Natural killer cell treated with Interleukin-12 subunit alpha and Interleukin-12 subunit beta and Interleukin-15 and Interleukin-18, amount 100 ng/mL, for 72 hours (primary cell): ENCODE results near the gene KRTAP3-1. TPM values are rescaled to one million over a fixed set of nuclear protein-coding genes. Genes with fewer than 3 reads are reported as not detected.
A peak's percentile ranks its signal among the peaks of the same experiment; 100 is the strongest.
"Not testable (repeated sequence)": the region's sequence is repeated elsewhere in the genome, so short reads cannot be mapped to it uniquely, and the experiment has no call there.

Experiments used
- ATAC-seq, 2 donors: fragments of 150-1000 bp; cut with Tn5 transposase in 1 of 2; sonication (Bioruptor Pico), chemical (Tn5 transposase) in 1 of 2; 2 replicates each; pipeline ENCODE4 v1.10.0; 2021
- DNase-seq: peaks from one replicate; pipeline ENCODE4 v3.0.0; 2022; ENCODE audit warnings: low spot score
- H3K27ac Mint-ChIP-seq, 2 donors: 1 replicate in 1 of 2; 2 replicates in 1 of 2; pipeline ENCODE4 v1.8.0; 2022; ENCODE audit warnings: mixed read lengths in 2 of 2, mild to moderate bottlenecking in 1 of 2, moderate library complexity in 1 of 2
- H3K27me3 Mint-ChIP-seq, 2 donors: 1 replicate in 1 of 2; 2 replicates in 1 of 2; pipeline ENCODE4 v1.8.0; 2022; ENCODE audit warnings: mixed read lengths in 2 of 2
- H3K36me3 Mint-ChIP-seq: one replicate; pipeline ENCODE4 v1.8.0; 2022; ENCODE audit warnings: mixed read lengths
- H3K4me1 Mint-ChIP-seq, 2 donors: 1 replicate in 1 of 2; 2 replicates in 1 of 2; pipeline ENCODE4 v1.8.0; 2022; ENCODE audit warnings: low read depth in 2 of 2, mixed read lengths in 2 of 2, mild to moderate bottlenecking in 1 of 2
- H3K4me3 Mint-ChIP-seq: one replicate; pipeline ENCODE4 v1.8.0; 2022; ENCODE audit warnings: mixed read lengths
- H3K9me3 Mint-ChIP-seq: 2 replicates; pipeline ENCODE4 v1.8.0; 2022; ENCODE audit warnings: mixed read lengths
- total RNA-seq, 2 donors: library from RNA; stranded (reverse); gene quantifications; one replicate each; pipeline ENCODE4 v1.2.3, GENCODE V29; 2022

The KRTAP3-1 gene
- total RNA-seq, 2 donors from 2014 or later, result not detected

DNA sequence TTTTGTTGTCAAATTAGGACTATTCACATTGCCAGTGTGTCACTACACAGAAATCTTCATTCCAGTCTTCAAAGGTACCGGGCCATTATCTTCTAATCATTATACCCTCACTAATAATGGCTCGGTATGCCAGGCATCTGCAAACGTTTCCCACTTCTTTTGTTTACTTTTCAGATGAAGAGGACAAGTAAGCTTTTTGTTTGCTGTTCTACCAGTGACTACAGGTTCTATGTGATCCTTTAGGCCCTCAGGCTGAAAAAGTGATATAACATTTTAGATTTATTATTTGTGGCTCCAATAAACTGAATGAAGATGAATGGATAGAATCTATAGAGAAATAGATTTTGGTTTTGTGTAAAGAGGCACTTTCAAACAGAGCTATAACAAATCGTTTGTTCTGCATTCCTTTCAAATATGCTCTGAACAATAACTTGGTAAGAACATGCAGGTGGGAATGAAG, 403 bp upstream of the KRTAP3-1 start:
- DNase-seq, result no peak
- Mint-ChIP-seq H3K4me1 (no peaks in the 10 kb centered on the region), H3K27me3 (peaks cover 15 to 41% of the 10 kb centered on the region in 2 donors), H3K27ac (no peak overlapping the region), H3K36me3 (no peaks in the 10 kb centered on the region), H3K4me3 (no peak overlapping the region), H3K9me3 (no peaks in the 10 kb centered on the region)
- ATAC-seq, result no peak

DNA sequence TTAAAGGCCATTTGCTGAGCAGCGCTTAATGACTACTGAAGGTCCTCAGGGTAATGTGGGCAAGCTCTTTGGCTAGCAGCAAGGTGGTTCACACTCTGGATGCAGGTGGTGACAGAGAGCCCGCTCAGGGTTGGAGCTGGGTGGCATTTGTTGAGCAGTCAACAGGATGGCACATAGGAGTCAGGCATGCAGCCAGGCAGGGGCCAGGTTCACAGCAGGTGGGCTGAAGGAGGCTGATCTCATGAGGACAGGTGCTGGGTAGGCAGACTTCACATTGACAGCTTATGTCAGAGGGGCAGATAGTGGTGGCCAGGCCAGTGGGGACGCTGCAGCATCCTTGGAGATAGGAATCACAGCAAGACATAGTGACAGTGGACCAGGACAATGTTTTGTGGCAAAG, 4.5 kb downstream of the KRTAP3-1 start:
- Mint-ChIP-seq H3K9me3 (no peaks in the 10 kb centered on the region), H3K4me1 (no peaks in the 10 kb centered on the region), H3K36me3 (no peaks in the 10 kb centered on the region), H3K27me3 (peaks cover 19 to 49% of the 10 kb centered on the region in 2 donors), H3K4me3 (no peak overlapping the region), H3K27ac (no peak overlapping the region)
- ATAC-seq, result peak in 1 of 2 donors; percentile 36
- DNase-seq, result no peak

GRCh38 chr17:41003926-41004325, 5.0 kb downstream of the KRTAP3-1 start:
- H3K4me1 Mint-ChIP-seq, result no peaks in the 10 kb centered on the region
- H3K27me3 Mint-ChIP-seq, result peaks cover 22 to 52% of the 10 kb centered on the region in 2 donors
- H3K36me3 Mint-ChIP-seq, result no peaks in the 10 kb centered on the region
- H3K4me3 Mint-ChIP-seq, result no peak overlapping the region
- no peak for DNase-seq
- no peaks in the 10 kb centered on the region for H3K9me3 Mint-ChIP-seq
- no peak overlapping the region for H3K27ac Mint-ChIP-seq
- ATAC-seq, result no peak

GRCh38 chr17:41002814-41003213, 6.1 kb downstream of the KRTAP3-1 start:
- H3K36me3 Mint-ChIP-seq, result no peaks in the 10 kb centered on the region
- no peaks in the 10 kb centered on the region for H3K4me1 Mint-ChIP-seq
- DNase-seq (no peak), ATAC-seq (no peak)
- H3K9me3 Mint-ChIP-seq, result no peaks in the 10 kb centered on the region
- H3K4me3 Mint-ChIP-seq, result no peak overlapping the region
- H3K27me3 Mint-ChIP-seq, result peaks cover 24 to 52% of the 10 kb centered on the region in 2 donors
- H3K27ac Mint-ChIP-seq, result no peak overlapping the region

DNA sequence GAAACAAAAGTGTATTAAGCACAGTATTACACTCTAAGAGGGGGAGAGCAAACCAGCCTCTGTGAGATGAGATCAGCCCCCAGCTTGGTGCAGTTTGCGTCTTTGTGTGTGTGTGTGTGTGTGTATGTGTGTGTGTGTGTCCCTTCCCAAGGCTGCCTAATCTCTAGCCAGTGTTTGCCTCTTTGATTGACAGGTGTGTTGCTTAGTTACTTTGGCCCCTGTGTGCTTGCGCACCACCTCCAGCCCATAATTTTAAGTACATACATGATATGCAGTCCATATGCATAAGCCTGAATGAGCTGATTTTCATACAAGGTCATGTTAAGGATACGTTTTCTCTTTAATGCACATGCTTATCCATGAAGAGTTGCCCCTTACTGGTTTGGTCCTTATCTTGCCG, 7.1 kb downstream of the KRTAP3-1 start:
- Mint-ChIP-seq H3K27ac (no peak overlapping the region), H3K4me3 (no peak overlapping the region), H3K36me3 (no peaks in the 10 kb centered on the region), H3K9me3 (no peaks in the 10 kb centered on the region), H3K27me3 (peaks cover 33 to 59% of the 10 kb centered on the region in 2 donors), H3K4me1 (no peaks in the 10 kb centered on the region)
- no peak for DNase-seq
- ATAC-seq, result no peak

DNA sequence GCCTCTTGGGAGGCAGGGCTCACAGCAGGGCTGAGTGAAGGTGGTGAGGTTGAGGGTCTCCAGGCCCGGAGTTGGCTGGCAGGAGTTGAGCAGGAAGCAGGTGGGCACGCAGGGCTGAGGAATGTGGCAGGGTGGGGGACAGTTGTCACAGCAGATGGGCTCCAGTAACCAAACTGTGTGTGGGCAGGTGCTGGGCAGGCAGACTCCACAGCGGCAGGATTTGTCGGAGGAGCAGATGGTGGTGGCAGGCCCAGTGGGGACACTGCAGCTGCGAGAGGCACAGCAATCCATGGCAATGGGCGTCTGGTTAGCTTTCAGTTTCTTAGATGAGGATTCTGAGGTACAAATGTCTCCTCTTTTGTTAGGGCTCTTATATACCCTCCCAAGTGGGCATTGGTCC, 9.4 kb downstream of the KRTAP3-1 start, which contains the start of gene KRTAP3-2:
KRTAP3-2 (minus strand) TSS at position 344 of the 400 bp plus-strand sequence; CDS start at position 291, 53 bp downstream.
- DNase-seq, H3K9me3 Mint-ChIP-seq, H3K27ac Mint-ChIP-seq, H3K36me3 Mint-ChIP-seq, ATAC-seq, H3K4me1 Mint-ChIP-seq, H3K4me3 Mint-ChIP-seq: not testable (repeated sequence)
- peaks cover 42 to 70% of the 10 kb centered on the region in 2 donors for H3K27me3 Mint-ChIP-seq

DNA sequence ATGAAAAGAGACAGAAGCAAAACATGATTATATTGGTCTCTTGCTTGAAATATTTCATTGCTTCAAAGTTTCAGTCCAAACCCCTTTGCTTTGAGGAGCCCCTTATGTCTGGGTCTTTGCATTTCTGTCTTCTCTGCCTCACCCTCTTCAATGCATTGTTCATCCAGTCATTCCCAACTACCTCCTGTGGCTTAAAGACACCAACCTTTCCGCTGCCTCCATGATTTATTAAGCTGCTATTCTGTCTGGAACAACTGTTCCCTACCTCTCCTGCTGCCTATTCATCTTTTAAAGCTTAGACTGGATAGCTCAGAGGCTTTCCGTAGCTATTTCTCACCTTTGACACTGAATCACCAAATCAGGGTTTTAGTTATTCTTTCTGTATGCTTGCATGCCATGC, 11.6 kb downstream of the KRTAP3-1 start:
- ATAC-seq, result no peak
- Mint-ChIP-seq H3K9me3 (no peaks in the 10 kb centered on the region), H3K27me3 (peaks cover 44 to 65% of the 10 kb centered on the region in 2 donors), H3K36me3 (no peaks in the 10 kb centered on the region), H3K4me3 (no peak overlapping the region), H3K27ac (no peak overlapping the region), H3K4me1 (no peaks in the 10 kb centered on the region)
- DNase-seq, result no peak

DNA sequence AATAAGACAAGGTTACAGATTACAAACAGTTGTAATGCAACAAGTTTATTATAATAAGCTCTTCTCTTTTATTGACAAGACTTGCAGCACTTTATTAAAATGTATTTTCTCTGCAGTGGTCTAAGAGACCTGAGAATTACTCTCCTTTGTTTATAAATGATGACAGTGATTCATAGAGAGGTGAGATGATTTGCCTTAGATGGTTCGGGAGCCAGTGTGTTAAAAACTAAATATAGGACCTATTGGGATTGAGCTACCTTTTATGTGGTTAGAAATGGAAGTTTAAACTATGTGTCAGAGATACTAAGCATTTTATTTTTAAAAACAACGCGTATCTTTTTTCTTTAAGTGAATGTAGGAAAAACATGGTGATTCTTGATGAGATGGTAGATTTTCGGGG, 12.1 kb downstream of the KRTAP3-1 start:
- no peak for ATAC-seq
- Mint-ChIP-seq H3K36me3 (no peaks in the 10 kb centered on the region), H3K27me3 (peaks cover 43 to 65% of the 10 kb centered on the region in 2 donors)

GRCh38 chr17:40995116-40995515, 13.8 kb downstream of the KRTAP3-1 start:
- H3K9me3 Mint-ChIP-seq, result no peaks in the 10 kb centered on the region
- no peak overlapping the region for H3K4me3 Mint-ChIP-seq
- no peak overlapping the region for H3K27ac Mint-ChIP-seq
- ATAC-seq (no peak), DNase-seq (no peak)
- no peaks in the 10 kb centered on the region for H3K4me1 Mint-ChIP-seq
- peaks cover 43 to 64% of the 10 kb centered on the region in 2 donors for H3K27me3 Mint-ChIP-seq
- no peaks in the 10 kb centered on the region for H3K36me3 Mint-ChIP-seq

More for the DNA sequence above, 12.1 kb downstream of the KRTAP3-1 start:
- Mint-ChIP-seq H3K9me3 (no peaks in the 10 kb centered on the region), H3K4me1 (no peaks in the 10 kb centered on the region), H3K27ac (no peak overlapping the region), H3K4me3 (no peak overlapping the region)
- no peak for DNase-seq

GRCh38 chr17:40993839-40994238, 15.1 kb downstream of the KRTAP3-1 start, which contains the start of gene KRTAP3-3:
KRTAP3-3 (minus strand) TSS chr17:40994164; CDS start chr17:40994097, 67 bp downstream.
- no peaks in the 10 kb centered on the region for H3K9me3 Mint-ChIP-seq
- H3K36me3 Mint-ChIP-seq, result no peaks in the 10 kb centered on the region
- no peak within 1 kb of the TSS for H3K4me3 Mint-ChIP-seq
- DNase-seq (no peak), ATAC-seq (peak in 1 of 2 donors; percentile 24)
- H3K27ac Mint-ChIP-seq, result no peak within 1 kb of the TSS
- H3K27me3 Mint-ChIP-seq, result peaks cover 38 to 70% of the 10 kb centered on the region in 2 donors
- no peaks in the 10 kb centered on the region for H3K4me1 Mint-ChIP-seq

- no peaks in the 10 kb centered on the region for H3K36me3 Mint-ChIP-seq
- no peaks in the 10 kb centered on the region for H3K4me1 Mint-ChIP-seq
- ATAC-seq, result no peak
- no peak for DNase-seq
- H3K4me3 Mint-ChIP-seq, result no peak overlapping the region
- H3K27ac Mint-ChIP-seq, result no peak overlapping the region
- H3K9me3 Mint-ChIP-seq, result no peaks in the 10 kb centered on the region
- peaks cover 34 to 63% of the 10 kb centered on the region in 2 donors for H3K27me3 Mint-ChIP-seq
These were observed 15.8 kb downstream of the KRTAP3-1 start for GRCh38 chr17:40993084-40993483.

DNA sequence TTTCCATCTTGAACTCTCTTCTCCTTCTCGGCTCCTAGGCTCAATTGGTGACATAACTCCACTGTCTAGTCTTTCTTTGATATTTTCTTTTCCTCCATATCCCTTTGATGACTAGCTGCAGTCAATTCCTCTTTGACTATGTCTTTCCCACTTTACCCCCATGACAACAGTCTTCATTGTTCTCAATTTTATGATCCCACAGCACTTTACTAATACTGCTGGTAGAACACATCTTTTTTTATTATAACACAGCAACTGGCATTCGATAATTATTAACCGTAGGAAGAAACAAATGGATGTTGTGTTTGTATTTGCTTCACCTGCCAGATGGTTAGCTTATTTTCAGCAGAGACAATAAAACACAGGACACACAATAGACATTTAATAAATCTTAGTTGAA, 16.3 kb downstream of the KRTAP3-1 start:
- H3K9me3 Mint-ChIP-seq, result no peaks in the 10 kb centered on the region
- H3K27me3 Mint-ChIP-seq, result peaks cover 34 to 65% of the 10 kb centered on the region in 2 donors
- DNase-seq, result no peak
- H3K4me1 Mint-ChIP-seq, result no peaks in the 10 kb centered on the region
- no peaks in the 10 kb centered on the region for H3K36me3 Mint-ChIP-seq
- H3K27ac Mint-ChIP-seq, result no peak overlapping the region
- H3K4me3 Mint-ChIP-seq, result no peak overlapping the region
- ATAC-seq, result no peak

GRCh38 chr17:40986920-40987319, 22.0 kb downstream of the KRTAP3-1 start:
- H3K4me1 Mint-ChIP-seq, result no peaks in the 10 kb centered on the region
- no peaks in the 10 kb centered on the region for H3K9me3 Mint-ChIP-seq
- ATAC-seq (no peak), DNase-seq (no peak)
- H3K36me3 Mint-ChIP-seq, result no peaks in the 10 kb centered on the region
- H3K27me3 Mint-ChIP-seq, result peaks cover 23 to 36% of the 10 kb centered on the region in 2 donors
- no peak overlapping the region for H3K4me3 Mint-ChIP-seq
- H3K27ac Mint-ChIP-seq, result no peak overlapping the region

DNA sequence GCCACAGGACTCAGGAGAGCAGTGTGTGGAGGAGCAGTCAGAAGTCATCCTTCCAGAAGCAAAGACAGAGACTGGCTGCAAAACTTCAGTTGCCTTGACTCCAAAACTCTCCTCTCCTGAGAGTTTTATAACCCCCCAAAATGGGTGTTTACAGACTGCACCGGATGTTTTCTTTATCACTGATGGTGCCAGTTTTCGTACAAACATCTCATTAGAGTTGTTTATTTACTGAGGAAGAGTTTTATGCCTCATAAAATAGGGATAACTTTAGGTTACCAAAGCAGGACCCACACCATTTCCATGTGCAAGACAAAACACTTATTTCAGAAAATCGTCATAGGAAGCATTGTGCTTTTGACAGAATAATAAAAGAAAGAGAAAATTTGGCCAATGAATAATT, 24.7 kb downstream of the KRTAP3-1 start, which contains the start of gene KRT40:
KRT40 (minus strand) TSS at position 101 of the 400 bp plus-strand sequence; CDS start at position 48, 53 bp downstream.
- Mint-ChIP-seq H3K27ac (no peak within 1 kb of the TSS), H3K36me3 (no peaks in the 10 kb centered on the region), H3K4me3 (no peak within 1 kb of the TSS), H3K27me3 (peaks cover 22 to 30% of the 10 kb centered on the region in 2 donors), H3K4me1 (no peaks in the 10 kb centered on the region), H3K9me3 (no peaks in the 10 kb centered on the region)
- DNase-seq (no peak), ATAC-seq (no peak)

- DNase-seq, result no peak
- H3K27ac Mint-ChIP-seq, result no peak overlapping the region
- H3K36me3 Mint-ChIP-seq, result no peaks in the 10 kb centered on the region
- H3K9me3 Mint-ChIP-seq, result no peaks in the 10 kb centered on the region
- no peak overlapping the region for H3K4me3 Mint-ChIP-seq
- no peaks in the 10 kb centered on the region for H3K4me1 Mint-ChIP-seq
- peaks cover 18 to 21% of the 10 kb centered on the region in 2 donors for H3K27me3 Mint-ChIP-seq
- ATAC-seq, result no peak
These were observed 27.8 kb downstream of the KRTAP3-1 start for GRCh38 chr17:40981115-40981514.
